Activated CD8-positive, alpha-beta memory T cell treated with anti-CD3 and anti-CD28 coated beads for 4 hours (primary cell): ENCODE measurements around the gene PPM1F.

ENCODE experiments used
- DNase-seq, 2 donors: peaks; one replicate each; pipeline ENCODE4 v3.0.0-alpha.2; 2020; ENCODE audit warnings: low read depth in 2 of 2

Gene PPM1F

GRCh38 chr22:21960200-21961126, 7.8 kb upstream of the PPM1F start:
- DNase-seq = no peak

GRCh38 chr22:21959274-21960074, 6.8 kb upstream of the PPM1F start:
- DNase-seq = no peak

GRCh38 chr22:21958360-21959273, 6.0 kb upstream of the PPM1F start:
- DNase-seq = no peak

GRCh38 chr22:21951931-21952465, 650 bp downstream of the PPM1F start:
- DNase-seq = no peak

- no peak for DNase-seq
These were observed 1.6 kb downstream of the PPM1F start for GRCh38 chr22:21951062-21951461.

GRCh38 chr22:21949948-21950347, 2.7 kb downstream of the PPM1F start:
- DNase-seq = no peak

GRCh38 chr22:21949569-21949918, 3.1 kb downstream of the PPM1F start:
- DNase-seq = no peak

- no peak for DNase-seq
These were observed 3.7 kb downstream of the PPM1F start for GRCh38 chr22:21948824-21949568.

- DNase-seq = no peak
These were observed 4.3 kb downstream of the PPM1F start for GRCh38 chr22:21948390-21948789.

- DNase-seq = no peak
These were observed 5.3 kb downstream of the PPM1F start for GRCh38 chr22:21947040-21948014.

- DNase-seq = no peak
These were observed 6.3 kb downstream of the PPM1F start for GRCh38 chr22:21946262-21946925.

GRCh38 chr22:21945453-21946261, 7.0 kb downstream of the PPM1F start:
- DNase-seq = no peak

GRCh38 chr22:21944871-21945270, 7.8 kb downstream of the PPM1F start:
- DNase-seq = no peak

GRCh38 chr22:21943571-21944448, 8.8 kb downstream of the PPM1F start:
- no peak for DNase-seq

- no peak for DNase-seq
These were observed 10.0 kb downstream of the PPM1F start for GRCh38 chr22:21942407-21943343.

GRCh38 chr22:21941921-21942320, 10.7 kb downstream of the PPM1F start:
- no peak for DNase-seq
